G401 (cell line): ENCODE measurements around the gene MALAT1. TPM values are rescaled to one million over a fixed set of nuclear protein-coding genes. Genes with fewer than 3 reads are reported as not detected.

Source experiments
- DNase-seq: peaks from one replicate; pipeline ENCODE4 v3.0.0-alpha.2; 2015; ENCODE audit warnings: low spot score
- in situ Hi-C: cut with HindIII; loops from 2 replicates; pipeline ENCODE4 v1.10.0; 2016; ENCODE audit warnings: low sequenced_read_pairs, mixed read lengths
- total RNA-seq: library from RNA; depleted of rRNA; stranded (reverse); fragments of >200 nt; shearing (Covaris generic); gene quantifications from 2 replicates; pipeline ENCODE4 v1.2.3, GENCODE V29; 2014; rRNA removed

Gene MALAT1
- total RNA-seq, 1 experiment from 2014 or later = 288 TPM

DNA sequence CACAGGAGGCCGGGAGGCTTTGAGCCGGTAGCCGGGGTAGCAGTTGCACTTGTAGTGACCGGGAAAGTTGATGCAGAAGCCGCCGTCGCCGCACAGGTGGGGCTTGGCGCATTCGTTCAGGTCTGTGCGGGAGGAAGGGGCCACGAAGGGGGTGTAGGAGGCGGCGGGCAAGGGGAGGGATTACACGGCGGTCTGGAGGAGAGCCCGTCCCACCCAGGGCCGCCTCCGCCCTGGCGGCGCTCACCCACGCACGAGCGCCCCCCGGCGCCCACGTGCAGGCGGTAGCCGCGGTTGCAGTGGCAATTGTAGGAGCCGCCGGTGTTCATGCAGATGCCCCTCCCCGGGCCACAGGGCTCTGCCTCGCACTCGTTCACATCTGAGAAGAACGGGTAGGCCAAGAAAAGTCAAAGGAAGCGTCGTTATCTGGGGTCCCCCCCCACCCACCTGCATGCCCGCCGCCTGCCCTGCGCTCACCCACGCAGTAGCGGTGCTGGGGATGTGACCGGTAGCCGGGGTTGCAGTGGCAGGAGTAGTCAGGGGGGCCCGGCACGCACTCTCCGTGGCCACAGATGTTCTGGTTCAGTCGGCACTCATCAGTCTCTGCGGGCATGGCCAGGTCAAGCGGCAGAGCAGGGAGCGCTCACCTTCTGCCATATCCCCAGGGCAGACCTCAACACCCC is 48.7 kb downstream of the MALAT1 start:
- DNase-seq = no peak
- in situ Hi-C loops = no loop called here

DNA sequence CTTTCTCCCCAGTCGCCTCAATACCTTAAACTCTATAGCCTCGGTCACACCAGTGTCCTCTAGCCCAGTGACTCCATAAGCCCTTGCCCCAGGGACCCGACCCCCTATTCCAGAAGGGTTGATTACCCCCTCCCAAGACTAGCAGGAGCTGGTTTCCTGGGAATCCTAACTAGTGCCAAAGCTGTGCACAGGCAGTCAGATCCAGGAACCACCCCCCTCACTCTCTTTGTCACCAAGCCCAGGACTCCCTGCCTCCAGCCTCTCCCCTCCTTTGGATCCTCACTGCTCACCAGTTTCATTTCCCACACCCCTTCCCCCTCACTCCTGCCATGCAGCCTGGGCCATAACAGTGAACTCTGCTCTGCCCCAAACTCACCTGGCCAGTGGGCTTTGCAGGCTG is 49.5 kb downstream of the MALAT1 start:
- in situ Hi-C loops = no loop called here
- DNase-seq = no peak

DNA sequence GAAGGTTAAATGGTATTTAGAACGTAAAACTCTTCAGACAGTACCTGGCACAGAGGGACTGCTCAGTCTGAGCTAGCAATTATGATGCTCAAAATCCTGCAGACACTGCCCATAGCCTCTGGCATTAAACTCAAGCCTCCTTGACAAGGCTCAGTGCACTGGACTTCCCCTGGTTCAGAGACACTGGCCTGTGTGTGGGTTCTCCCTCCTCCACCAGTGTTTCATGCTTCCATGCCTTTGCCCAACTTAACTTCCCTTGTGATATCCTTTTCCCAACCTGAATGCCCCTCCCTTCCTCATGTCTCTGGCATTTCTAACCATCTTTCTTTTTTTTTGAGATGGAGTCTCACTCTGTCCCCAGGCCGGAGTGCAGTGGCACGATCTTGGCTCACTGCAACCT is 50.3 kb downstream of the MALAT1 start:
- DNase-seq = no peak
- in situ Hi-C loops = no loop called here

DNA sequence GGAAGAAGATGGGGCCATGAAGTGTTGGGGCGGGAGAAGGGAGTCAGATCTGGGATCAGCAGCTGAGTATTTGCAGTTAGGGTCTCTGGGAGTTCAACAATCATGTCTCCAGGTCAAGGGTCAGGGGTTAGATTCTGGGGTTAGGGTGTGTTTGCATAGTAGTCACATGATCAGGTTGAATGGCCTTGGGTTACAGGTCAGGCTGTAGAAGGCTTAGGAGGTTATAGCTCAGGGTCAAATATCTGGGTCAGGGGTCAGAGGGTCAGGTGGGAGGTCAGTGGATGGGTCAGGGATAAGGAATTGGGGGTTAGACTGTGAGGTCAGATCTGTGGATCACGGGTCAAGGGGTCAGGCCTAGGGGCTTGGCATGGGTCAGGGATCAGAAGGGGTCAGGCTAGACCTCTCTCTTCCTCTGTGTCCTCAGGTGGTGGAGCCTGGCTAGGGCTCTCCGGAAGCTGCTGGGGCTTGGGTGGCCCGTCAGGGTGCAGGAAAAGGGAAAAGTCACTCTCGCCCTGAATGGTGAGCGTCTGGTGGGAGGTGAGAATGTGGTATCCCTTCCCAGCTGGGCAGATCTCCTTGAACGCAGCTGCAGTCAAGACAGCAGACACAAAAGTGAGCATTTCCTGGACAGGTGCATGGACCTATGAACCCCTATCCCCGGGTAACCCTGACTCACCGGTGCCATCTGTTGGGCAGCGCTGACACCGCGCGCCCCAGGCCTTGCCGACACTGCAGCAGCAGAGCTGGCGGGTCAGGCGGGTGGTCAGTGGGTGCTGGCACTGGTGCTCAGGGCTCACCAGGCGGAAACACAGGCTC is 52.9 kb downstream of the MALAT1 start:
- in situ Hi-C loops = no loop called here
- no peak for DNase-seq

DNA sequence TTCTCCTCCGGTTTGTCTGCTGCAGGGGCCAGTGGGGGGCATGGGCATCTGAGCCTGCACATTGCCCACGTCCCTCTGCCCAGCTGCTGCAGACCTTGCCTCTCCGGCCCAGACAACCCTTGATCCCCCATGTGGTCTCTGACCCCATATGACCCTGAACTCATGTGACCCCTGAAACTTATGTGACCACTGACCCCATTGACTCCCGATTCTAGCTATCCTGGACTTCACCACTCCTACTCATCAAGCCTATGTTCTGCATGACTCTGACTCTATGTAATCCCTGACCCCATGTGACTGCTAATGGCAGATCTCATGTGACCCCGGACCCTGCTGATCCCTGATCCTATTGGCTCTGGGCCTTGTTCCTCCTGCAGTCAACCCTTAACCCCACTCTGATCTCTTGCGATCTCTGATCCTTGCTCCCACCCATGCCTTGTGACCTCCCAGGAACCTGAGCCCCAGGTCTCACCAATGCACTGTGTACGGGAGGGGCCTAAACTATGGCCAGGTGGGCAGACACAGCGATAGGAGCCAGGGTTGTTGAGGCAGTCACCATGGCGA is 53.6 kb downstream of the MALAT1 start:
- in situ Hi-C loops = no loop called here
- DNase-seq = no peak

DNA sequence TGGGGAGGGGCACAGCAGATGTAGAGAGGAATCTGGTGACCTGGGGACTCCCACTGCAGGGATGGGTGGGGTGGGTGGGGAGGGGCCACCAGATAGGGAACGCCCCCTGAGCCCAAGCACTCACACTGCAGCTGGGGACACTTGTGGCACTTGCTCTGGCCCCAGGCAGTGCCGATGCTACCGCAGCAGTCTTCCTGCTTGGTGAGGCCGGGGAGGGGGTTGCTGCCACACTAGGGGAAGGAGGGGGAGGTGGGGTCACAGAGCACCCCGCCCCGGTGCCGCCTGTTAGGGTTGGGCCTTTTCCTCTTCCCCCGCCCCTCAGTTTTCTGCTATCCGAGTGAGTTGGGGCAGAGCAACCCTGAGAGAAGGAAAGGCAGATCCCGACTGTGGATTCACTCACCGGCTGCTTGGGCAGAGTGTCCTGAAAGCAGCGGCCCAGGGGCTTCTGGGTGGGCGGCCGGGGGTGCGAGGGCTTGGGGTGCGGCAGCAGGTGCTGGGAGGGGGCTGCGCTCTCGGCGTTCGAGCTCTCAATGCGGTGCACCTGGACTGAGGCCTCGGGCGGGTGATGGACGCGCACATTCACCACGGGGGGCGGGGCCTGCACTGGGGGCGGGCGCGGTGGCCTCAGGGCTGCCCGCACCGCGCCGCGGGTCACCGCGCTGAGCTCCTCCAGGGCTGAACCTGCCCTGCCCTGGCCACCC is 54.6 kb downstream of the MALAT1 start:
- DNase-seq = no peak
- in situ Hi-C loops = no loop called here

DNA sequence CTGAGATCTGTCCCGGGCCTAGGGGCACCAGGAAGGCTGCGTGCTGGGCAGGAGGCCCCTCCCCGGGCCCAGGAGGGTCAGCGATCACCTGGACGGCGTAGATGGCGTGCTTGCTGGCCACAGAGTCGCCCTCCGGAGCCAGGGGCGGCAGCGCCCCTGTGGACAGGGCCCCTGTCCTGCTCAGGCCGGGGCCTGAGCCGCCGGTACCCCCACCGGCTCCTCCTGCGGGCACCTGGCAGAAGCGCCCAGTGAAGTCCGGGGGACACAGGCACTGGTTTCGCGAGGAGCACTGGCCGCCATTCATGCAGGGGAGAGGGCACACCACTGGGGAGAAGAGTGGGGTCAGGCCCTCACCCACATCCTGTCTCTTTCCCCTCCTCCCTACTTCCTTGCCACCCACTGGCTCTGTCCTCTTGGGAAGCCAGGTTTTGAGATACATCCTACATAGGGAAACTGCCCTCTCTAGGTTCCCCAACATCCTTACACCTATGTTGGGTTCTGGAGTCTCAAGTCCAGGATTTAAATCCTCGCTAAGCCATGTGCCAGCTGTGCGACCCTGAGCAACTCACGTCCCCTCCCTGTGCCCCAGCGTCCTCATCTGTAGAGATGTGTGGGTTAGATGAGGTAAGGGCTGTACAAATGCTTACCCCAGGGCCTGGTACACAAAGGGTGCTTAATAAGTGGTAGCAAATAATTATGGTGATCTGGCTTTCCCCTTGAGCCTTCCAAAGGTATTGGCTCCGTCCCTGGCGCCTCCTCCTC is 55.4 kb downstream of the MALAT1 start:
- DNase-seq = no peak
- in situ Hi-C loops = no loop called here

DNA sequence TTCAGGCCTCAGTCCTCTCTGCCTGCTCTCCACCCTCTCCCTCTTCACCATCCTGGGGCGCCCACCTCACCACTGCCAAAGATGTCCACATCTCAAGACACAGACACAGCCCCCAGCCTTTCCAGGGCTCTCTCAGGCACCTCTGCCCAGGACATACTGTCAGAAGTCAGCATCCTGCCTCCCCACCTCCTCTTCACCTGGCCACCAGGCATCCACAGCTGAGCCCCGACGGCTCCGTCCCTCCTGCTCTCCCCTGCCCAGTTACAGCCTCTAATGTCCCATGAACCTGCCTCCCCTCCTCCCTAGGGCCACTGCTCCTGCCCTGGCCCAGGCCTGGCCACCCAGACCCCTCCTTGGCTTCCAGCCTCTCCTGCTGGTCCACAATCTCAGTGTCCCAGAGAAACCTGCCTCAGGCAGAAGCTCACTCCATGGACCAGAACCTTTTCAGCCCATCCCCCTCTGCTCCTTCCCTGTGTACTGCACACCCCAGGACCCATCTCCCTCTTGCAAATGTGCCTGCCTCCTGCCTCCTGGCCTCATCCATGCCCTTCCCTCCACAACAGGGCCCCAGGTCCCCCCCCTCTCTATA is 56.1 kb downstream of the MALAT1 start:
- in situ Hi-C loops = no loop called here
- DNase-seq = no peak

DNA sequence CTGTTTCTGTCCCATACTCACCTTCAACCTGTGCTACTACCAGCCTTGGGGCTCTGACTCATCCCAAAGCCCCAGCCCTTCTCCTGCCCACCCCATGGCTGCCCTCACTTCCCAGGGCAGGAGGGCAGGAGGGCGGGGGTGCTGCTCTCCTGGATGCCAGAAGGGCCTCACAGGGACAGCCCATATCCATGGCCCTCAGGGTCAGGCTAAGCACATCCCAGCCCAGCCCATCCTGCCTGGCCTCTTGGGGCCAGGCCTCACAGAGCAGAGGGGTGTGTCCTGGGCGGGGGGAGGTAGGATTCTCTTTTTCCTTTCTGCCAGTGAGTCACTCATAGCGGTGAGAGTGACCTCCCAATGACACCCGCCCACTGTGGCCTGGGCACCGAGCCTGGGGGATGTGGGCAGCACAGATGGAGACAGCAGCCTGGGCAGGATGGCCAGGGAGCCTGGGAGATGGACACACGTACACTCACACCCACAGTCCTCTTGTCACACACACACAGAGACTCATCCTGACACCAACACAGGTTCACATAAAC is 56.9 kb downstream of the MALAT1 start:
- in situ Hi-C loops = no loop called here
- DNase-seq = no peak

Other genes starting within 250 kb of the MALAT1 start
- gene POLA2, start 237.1 kb upstream of the MALAT1 start, total RNA-seq = 10.8 and 19.4 TPM in 2 replicates
- 4.6 TPM in 1 of 2 replicates, not detected in the other for gene CDC42EP2, start 184.2 kb upstream of the MALAT1 start, total RNA-seq
- gene DPF2, start 165.2 kb upstream of the MALAT1 start, total RNA-seq = 52.8 and 54.3 TPM in 2 replicates
- gene TIGD3, start 144.3 kb upstream of the MALAT1 start, total RNA-seq = 0.12 and 1.9 TPM in 2 replicates
- gene SLC25A45, start 116.4 kb upstream of the MALAT1 start, total RNA-seq = 1.1 TPM in 1 of 2 replicates, not detected in the other
- gene FRMD8, start 112.4 kb upstream of the MALAT1 start, total RNA-seq = 31.1 and 40.1 TPM in 2 replicates
- gene NEAT1, start 76.2 kb upstream of the MALAT1 start, total RNA-seq = 4.4 and 12.4 TPM in 2 replicates
- 77.6 and 80.4 TPM in 2 replicates for gene SCYL1, start 26.0 kb downstream of the MALAT1 start, total RNA-seq
- 32.5 and 53.2 TPM in 2 replicates for gene LTBP3, start 59.3 kb downstream of the MALAT1 start, total RNA-seq
- 72.3 and 72.7 TPM in 2 replicates for gene ZNRD2, start 71.4 kb downstream of the MALAT1 start, total RNA-seq
- gene FAM89B, start 73.5 kb downstream of the MALAT1 start, total RNA-seq = 28.1 and 58.6 TPM in 2 replicates
- 8.7 and 16.5 TPM in 2 replicates for gene EHBP1L1, start 77.0 kb downstream of the MALAT1 start, total RNA-seq
- 0.12 TPM in 1 of 2 replicates, not detected in the other for gene KCNK7, start 96.8 kb downstream of the MALAT1 start, total RNA-seq
- gene MAP3K11, start 115.2 kb downstream of the MALAT1 start, total RNA-seq = 32.6 and 34.3 TPM in 2 replicates
- gene PCNX3, start 116.7 kb downstream of the MALAT1 start, total RNA-seq = 27.4 and 29.0 TPM in 2 replicates
- gene SIPA1, start 139.1 kb downstream of the MALAT1 start, total RNA-seq = 22.5 and 25.2 TPM in 2 replicates
- 29.7 and 38.0 TPM in 2 replicates for gene RELA, start 163.9 kb downstream of the MALAT1 start, total RNA-seq
- gene KAT5, start 213.2 kb downstream of the MALAT1 start, total RNA-seq = 66.3 and 71.4 TPM in 2 replicates
- gene RNASEH2C, start 221.8 kb downstream of the MALAT1 start, total RNA-seq = 86.2 and 132 TPM in 2 replicates